ENCODE data around the gene MAP2K3.

- no peak for TF ChIP-seq ZNF263 (CRISPR knock-in tag; IDR thresholded peaks at IDR 0.05; ENCODE audit: low read depth)
- TF ChIP-seq, protein P1, sequence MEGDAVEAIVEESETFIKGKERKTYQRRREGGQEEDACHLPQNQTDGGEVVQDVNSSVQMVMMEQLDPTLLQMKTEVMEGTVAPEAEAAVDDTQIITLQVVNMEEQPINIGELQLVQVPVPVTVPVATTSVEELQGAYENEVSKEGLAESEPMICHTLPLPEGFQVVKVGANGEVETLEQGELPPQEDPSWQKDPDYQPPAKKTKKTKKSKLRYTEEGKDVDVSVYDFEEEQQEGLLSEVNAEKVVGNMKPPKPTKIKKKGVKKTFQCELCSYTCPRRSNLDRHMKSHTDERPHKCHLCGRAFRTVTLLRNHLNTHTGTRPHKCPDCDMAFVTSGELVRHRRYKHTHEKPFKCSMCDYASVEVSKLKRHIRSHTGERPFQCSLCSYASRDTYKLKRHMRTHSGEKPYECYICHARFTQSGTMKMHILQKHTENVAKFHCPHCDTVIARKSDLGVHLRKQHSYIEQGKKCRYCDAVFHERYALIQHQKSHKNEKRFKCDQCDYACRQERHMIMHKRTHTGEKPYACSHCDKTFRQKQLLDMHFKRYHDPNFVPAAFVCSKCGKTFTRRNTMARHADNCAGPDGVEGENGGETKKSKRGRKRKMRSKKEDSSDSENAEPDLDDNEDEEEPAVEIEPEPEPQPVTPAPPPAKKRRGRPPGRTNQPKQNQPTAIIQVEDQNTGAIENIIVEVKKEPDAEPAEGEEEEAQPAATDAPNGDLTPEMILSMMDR (IDR thresholded peaks at IDR 0.05), result no peak
- no peak for TF ChIP-seq IRF2 (CRISPR knock-in tag; IDR thresholded peaks at IDR 0.05; ENCODE audit: borderline replicate concordance, low read depth)
Observed at GRCh38 chr17:21250854-21251253, 33.7 kb upstream of the MAP2K3 start.

Measured in WTC11 (cell line).